Cerebellar cortex (tissue), 1 donor: Measurements from ENCODE around the gene PTPN14.
"Not testable (repeated sequence)": the region's sequence is repeated elsewhere in the genome, so short reads cannot be mapped to it uniquely, and the experiment has no call there.

Source experiments
- DNase-seq: peaks from one replicate; pipeline ENCODE4 v3.0.0-alpha.2; 2015; ENCODE audit warnings: low spot score

PTPN14 gene

DNA sequence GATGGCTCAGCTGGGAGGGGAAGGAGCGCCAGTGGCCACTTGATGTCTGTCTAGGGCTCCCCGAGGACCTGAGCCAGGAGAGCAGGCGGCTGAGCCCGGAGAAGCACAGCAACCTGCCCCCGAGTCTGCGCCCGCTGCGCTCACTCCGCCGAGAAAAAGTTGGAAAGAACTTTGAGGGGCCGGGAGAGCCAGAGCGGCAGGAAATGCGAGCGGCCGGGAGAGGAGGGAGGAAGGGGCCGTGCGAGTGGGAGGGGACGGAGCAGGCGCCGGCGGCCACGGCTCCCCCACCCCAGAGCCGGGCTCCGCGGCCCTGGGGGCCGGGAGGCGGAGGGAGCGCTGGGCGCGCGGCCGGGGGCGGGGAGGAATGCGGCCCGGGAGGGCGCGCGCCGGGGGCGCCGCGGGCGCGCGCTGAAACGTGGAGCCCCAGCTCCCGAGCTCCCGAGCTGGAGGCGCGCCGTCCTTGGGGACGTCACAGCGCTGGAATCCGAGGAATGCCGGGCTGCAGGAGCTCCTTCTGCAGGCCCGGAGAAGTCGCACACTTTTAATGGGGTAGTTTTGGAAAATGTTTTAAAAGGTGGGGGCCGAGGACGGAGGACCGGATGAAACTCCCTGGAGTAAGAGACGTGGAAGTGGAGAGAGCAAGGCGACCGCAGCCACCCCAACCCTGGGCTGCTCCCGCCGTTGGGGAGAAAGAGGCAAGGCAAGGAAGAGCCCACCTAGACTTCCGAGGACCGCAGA is at the start of gene PTPN14:
PTPN14 (minus strand) TSS at position 167 of the 738 bp plus-strand sequence. CDS start 86,799 bp downstream, outside the sequence.
- DNase-seq, result peak; percentile 78

DNA sequence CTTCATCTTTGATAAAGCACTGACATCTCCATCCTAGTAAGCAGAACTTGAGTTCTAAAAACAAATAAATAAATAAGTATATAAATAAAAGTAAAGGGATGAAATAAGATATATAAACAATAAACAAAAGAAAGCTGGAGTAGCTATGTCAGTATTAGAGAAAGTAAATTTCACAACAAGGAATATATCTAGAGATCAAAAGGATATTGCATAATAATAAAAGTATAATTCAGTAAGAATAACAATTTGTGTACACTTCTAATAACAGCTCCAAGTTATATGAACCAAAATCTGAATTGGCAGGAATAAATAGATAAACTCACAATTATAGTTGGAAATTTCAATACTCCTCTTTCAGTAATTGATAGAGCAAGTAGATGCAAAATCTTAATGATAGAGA is 41.8 kb upstream of the PTPN14 start:
- DNase-seq, result no peak

DNA sequence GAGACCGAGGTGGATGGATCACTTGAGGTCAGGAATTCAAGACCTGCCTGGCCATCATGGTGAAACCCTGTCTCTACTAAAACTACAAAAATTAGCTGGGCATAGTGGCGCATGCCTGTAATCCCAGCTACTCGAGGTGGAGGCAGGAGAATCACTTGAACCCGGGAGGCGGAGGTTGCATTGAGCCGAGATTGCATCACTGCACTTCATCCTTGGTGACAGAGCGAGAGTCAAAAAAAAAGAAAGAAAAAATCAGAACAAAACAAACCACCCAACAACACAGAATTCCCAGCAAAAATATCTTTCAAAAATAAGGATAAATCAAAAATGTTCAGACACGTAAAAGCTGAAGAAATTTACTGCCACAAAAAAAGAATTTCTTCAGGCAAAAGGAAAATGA is 40.5 kb upstream of the PTPN14 start:
- DNase-seq, result not testable (repeated sequence)

GRCh38 chr1:214590696-214591095 is 39.3 kb upstream of the PTPN14 start:
- DNase-seq, result no peak

GRCh38 chr1:214588963-214589597 is 37.7 kb upstream of the PTPN14 start:
- DNase-seq, result no peak

DNA sequence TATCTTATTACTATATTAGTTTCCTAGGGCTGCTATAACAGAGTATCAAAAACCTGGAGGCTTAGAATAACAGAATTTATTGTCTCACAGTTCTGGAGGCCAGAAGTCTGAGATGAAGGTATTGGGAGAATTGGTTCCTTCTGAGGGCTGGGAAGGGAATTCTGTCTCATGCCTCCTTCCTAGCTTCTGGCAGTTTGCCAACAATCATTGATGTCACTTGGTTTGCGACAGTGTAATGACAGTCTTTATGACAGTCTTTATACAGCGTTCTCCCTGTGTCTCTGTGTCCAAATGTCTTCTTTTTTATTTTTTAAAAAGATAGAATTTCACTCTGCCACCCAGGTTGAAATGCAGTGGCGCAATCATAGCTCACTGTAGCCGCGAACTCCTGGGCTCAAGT is 35.8 kb upstream of the PTPN14 start:
- no peak for DNase-seq

- DNase-seq, result no peak
Measured at GRCh38 chr1:214586621-214587020, 35.2 kb upstream of the PTPN14 start.

DNA sequence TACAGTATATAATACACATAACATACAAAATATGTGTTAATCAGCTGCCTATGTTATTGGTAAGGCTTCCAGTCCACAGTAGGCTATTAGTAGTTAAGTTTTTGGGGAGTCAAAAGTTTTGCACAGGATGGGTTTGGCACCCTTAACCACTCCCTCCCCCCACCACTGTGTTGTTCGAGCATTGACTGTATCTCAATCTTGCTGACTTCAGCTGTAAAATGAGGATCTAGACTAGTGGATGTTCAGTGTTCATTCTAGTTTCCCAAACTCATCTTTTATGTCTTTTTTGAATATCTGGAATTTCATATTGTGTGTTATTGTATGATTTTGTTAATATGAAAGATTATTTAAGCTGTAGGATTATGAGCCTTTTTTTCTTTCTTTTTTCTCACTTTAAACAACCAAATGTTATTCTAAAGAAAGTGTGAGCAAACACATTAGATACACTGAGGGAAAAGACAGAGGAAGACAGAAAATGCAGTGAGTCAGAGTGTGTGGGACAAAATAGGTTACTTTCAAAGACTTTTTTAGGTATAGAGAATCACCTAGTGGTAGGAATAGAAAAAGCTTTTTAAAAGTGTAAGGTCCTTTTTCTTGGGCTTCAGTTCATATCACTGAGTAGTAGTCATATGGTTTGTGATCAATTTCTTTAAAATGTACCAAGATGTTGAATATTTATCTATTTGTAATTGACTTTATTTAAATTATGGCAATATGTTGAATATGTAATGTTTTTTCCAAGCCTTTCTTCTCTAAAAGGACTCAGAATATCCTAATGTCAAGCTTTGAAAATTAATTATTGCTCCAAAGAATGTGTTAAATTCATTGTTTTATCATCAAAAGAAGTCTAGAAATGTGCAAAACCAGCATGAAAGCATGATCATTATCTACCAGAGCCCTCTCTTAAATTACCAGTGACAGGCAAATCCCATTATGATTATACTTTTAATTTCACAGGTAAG is 33.7 kb upstream of the PTPN14 start:
- DNase-seq, result peak; percentile 42

- no peak for DNase-seq
Measured at GRCh38 chr1:214583824-214584554, 32.6 kb upstream of the PTPN14 start.

DNA sequence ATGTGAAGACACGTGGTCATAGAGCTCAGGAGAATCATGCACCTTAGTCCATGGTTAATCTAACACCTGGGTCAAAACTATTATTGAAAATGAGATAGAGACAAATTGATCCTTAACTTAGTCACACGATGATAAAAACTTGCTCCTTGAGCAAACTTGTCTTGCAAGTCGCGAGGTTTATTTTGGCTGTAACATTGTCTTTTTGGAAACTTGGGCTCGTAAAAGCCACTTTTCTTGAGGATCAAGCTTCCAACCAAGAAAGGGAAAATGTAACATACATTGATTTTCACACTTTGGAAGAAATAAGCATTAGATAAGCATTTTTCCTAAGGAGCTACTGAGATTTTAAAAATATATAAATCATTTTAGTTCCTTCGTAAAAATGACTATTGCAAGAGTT is 31.7 kb upstream of the PTPN14 start:
- no peak for DNase-seq

DNA sequence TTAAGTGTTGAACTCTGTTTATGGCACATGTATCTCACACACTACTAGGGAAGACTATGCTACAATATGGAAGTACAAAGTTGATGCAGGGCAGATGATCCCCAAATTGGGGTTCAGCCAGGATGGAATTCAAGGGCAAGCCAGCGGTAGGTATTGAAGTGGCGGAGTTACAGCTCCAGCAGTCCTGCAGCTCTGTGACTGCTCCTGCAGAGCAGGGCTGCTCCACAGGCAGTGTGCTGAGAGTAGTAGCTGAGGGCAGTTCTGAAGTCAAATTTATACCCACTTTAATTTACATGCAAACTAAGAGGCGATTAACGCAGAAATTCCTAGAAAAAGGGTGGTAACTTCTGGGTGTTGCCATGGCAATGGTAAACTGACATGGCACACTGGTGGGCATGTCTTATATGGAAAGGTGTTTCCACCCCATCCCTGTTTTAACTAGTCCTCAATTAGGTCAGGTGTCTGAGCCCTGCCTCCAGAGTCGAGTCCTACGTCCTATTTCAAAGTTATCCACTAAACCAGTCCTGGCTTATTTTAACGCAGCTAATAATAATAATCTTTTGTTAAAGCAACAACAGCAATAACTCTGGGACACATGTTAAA is 31.0 kb upstream of the PTPN14 start:
- DNase-seq, result no peak

GRCh38 chr1:214581785-214582184 is 30.4 kb upstream of the PTPN14 start:
- no peak for DNase-seq

- no peak for DNase-seq
Measured at GRCh38 chr1:214579183-214579582, 27.8 kb upstream of the PTPN14 start.

DNA sequence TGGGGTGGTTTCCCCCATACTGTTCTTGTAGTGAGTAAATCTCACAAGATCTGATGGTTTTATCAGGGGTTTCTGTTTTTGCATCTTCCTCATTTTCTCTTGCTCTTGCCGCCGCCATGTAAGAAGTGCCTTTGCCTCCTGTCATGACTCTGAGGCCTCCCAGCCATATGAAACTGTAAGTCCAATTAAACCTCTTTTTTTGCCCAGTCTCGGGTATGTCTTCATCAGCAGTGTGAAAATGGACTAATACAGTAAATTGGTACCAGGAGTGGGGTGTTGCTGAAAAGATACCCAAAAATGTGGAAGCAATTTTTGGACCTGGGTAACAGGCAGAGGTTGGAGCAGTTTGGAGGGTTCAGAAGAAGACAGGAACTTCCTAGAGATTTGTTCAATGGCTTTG is 24.7 kb upstream of the PTPN14 start:
- not testable (repeated sequence) for DNase-seq

DNA sequence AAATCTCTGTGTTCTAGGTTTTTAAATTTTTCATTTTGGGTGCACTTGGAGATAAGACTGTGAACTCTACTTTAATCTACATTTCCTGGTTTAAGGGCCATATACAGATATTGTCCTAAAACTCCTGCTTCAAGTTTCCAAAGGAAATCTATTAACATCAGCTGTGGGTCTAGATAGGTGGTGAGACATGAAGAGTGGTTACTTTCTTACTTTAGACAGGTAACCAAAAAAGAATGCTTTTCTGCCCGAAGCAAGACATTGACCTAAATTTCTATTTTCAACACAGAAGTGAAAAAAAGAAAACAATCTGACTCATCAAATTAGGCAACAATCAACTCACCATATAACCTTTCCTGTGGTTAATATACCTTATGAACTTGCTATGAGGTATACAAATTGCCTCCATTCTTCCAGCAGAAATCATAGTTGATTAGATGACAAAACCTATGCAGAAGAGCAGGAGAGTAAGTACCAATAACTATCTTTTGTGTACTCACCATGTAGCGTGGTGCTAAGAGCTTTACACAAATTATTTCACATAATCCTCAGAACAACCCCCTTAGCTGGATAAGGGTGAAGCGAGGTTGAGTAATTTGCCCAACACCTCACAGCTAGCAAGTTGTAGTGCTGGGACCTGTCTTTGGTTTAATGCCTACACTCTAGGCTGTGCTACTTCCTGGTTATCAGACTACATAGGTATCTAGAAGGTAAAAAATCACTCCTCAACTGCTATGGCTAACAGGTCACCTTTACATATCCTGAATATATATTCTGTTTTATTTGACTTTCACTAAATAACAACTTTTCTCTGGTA is 23.4 kb upstream of the PTPN14 start:
- no peak for DNase-seq

DNA sequence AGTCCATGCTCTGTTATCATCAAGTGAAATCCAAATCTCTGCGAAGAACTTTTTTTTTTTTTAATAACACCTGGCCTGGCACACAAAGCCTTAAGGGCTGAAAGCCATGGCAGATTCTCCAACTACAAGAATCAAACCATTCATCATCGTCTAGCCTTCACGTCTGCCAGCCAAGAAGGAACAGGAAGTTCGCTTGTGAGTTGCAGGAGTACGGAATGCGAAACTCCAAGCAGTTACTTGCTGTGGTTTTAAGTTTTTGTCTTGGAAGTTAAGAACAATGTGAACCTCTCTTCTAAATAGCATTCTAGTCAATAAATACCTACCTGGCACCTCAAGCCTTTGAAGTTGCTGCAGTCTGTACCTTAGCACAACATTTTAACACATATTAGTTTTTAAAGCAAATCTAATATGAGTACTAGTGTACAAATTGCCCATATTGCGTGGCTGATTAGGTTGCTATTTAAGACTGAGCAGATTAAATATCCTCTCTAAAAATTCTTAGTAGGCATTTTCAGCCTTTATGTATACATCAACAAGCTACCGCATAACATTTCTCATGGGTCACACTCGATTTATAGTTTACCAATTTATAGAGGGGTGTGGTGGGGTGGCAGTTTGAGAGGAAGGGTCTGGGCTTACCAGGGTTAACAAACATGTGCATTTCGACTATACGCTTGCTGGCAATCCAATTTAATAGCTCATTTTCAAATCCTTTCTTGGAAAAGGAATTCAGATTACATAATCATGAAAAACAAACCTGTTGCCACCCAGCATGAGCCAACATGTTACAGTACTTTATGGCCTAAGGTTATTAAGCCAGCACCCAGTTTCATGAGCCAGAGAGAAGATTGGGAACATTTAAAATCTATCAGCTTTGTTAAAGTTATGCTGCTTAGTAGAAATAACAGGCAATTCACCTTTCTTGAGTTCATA is 22.2 kb upstream of the PTPN14 start:
- DNase-seq, result no peak

DNA sequence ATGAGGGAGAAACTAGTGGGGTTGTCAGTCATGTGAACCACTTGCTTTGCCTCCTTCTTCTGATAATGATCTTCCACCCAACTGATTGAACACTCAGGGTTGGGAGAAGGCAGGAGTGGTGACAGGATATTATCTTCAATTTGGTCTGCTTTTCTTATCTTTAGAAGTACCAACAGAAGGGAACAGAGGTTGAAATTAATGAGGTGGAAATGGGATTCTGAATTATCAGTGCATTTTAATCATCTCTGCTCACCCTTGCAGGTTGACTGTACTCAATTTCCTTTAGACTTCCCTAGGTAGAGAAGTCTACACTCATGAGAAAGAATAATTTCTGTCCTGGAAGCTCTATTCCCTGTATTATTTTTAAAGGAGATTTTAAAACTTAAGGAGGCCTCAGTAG is 19.9 kb upstream of the PTPN14 start:
- DNase-seq, result no peak

DNA sequence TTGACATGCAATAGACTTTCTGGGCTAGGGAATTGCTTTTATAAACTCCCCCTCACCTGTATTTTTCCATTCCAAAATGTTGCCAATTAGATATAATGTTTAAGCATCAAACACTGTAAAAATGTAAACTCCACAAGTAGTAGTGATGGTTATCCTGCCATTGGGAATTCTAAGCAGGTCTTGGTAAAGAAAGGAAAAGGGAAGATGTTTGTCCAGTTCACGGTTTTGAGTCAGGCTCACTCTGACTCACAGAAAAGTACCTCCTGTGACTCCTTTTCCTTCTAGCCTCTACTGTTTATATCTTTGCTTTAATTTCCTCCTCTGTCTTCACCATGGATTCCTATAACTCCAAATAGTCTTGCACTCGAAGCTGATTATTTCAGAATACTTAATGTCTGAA is 19.0 kb upstream of the PTPN14 start:
- DNase-seq, result no peak

DNA sequence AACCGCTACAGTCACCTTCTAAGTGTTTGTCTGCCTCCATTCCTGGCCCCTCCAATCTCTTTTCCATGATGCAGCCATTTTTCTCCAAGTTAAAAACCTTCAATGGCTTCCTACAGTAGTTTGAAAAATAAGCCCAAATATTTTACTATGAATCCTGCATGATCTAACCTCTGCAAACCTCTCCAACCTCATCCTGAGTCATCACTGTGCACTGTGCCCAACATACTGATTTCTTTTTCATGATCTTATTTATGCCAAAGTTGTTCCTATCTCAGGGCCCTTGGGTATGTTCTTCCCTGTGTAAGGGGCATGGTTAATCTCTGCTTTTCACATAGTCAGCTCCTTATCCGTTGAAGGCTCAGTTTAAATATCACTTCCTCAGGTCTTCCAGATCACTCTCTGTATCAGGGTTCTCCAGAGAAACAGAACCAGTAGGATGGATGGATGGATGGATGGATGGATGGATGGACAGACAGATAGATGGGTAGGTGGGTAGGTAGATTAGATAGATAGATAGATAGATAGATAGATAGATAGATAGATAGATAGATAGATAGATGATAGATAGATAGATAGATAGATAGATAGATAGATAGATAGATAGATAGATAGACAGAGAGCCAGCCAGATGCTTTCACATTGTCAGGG is 18.1 kb upstream of the PTPN14 start:
- no peak for DNase-seq
